NCI-H128 (cell line): Measurements from ENCODE around the gene BCS1L.

Source experiments
- DNase-seq: peaks from one replicate; lab custom pipeline; 2025; ENCODE audit not compliant: unreplicated experiment; lab: John Stamatoyannopoulos, UW

The BCS1L gene, protein sequence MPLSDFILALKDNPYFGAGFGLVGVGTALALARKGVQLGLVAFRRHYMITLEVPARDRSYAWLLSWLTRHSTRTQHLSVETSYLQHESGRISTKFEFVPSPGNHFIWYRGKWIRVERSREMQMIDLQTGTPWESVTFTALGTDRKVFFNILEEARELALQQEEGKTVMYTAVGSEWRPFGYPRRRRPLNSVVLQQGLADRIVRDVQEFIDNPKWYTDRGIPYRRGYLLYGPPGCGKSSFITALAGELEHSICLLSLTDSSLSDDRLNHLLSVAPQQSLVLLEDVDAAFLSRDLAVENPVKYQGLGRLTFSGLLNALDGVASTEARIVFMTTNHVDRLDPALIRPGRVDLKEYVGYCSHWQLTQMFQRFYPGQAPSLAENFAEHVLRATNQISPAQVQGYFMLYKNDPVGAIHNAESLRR

DNA sequence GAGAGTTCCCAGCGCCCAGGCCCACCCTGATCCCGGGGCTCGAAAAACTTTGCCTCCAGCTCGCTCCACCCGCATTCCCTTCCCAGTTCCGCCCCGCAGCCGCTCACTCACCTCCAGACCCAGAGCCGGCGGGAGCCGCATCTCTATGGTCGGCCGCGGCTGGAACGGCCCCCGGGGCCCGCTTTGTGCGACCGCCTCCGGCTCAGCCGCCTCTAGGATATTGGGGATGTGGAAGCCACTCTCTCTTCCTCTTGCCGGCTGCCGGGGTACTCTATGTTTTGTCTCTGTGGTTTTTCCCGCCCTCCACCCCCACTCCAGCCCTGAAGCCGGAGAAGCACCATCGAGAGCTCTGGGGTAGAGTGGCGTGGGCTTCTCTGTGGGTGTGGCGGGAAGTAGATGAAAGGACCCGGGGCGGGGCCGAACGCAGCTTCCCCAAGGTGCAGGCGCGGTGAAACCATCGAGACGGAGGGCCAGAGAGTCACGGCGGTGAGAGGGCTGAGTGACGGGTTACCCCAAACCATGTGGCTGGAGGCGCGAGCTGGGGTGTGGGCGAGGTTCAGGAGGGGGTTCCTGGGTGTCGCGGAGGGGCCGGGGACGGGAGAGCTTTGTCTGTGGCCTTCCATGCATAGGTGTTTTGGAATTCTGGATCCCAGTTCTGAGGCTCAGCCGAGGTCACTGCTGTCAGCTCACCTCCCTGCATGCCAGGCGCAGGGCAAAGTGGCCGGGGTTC, at the start of gene BCS1L, which contains the start of gene ZNF142:
BCS1L (plus strand) TSS at position 426 of the 730 bp plus-strand sequence. CDS start 1,305 bp downstream, outside the sequence.
ZNF142 (minus strand) TSS at position 366 of the 730 bp plus-strand sequence. CDS start 3,194 bp downstream, outside the sequence.
- DNase-seq, result peak; percentile 75

DNA sequence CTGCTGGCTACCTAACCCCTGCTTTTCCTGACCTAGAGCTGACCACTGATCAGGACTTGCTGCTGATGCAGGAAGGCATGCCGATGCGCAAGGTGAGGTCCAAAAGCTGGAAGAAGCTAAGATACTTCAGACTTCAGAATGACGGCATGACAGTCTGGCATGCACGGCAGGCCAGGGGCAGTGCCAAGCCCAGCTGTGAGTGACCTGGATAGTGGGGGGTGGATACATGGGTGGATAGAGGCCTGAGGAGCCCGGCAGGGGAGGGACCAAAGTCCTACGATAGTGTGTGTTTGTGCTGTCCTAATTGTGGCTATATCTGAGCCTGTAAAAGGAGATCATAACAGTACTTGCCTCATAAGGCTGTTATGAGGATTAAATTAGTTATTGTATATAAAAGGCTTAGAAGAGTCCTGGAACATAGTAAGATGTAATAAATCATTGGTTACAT, 43.6 kb upstream of the BCS1L start:
- DNase-seq, result no peak

DNA sequence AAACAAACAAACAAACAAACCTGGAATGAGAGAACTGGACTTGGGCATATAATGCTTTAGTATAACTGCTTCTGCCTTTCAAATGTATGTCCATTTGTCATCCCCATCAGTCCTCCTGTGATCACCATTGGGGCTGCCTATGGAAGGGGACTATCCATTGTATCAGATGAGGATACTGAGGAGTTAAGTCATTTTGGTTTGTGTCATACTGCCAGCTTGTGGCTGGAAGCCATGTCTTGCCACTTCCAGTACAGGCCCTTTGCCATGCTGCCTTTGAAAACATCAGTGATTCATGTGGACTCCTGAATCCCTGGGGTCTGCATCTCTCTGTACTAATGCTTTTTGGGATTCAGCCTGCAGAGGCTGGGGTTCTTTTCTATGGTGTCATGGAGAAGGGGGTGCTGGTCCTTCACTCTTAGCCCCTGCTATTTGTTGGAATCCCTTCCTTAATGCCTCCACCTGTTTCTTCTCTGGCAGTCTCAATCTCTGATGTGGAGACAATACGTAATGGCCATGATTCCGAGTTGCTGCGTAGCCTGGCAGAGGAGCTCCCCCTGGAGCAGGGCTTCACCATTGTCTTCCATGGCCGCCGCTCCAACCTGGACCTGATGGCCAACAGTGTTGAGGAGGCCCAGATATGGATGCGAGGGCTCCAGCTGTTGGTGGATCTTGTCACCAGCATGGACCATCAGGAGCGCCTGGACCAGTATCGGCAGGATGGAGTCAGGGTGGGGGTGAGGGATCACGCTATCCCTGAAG, 41.2 kb upstream of the BCS1L start:
- DNase-seq, result no peak

DNA sequence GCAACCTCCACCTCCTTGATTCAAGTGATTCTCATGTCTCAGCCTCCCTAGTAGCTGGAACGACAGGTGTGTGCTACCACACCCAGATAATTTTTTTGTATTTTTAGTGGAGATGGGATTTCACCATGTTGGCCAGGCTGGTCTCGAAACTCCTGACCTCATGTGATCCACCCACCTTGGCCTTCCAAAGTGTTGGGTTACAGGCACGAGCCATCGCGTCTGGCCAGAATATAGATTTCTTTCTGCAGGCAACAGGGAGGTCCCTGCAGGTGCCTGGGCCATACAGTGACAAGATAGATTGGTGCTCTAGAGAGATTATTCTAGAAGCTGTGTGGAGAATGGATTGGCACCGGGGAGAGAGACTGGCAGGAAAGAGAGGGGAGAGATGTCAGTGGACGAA, 38.5 kb upstream of the BCS1L start:
- no peak for DNase-seq

DNA sequence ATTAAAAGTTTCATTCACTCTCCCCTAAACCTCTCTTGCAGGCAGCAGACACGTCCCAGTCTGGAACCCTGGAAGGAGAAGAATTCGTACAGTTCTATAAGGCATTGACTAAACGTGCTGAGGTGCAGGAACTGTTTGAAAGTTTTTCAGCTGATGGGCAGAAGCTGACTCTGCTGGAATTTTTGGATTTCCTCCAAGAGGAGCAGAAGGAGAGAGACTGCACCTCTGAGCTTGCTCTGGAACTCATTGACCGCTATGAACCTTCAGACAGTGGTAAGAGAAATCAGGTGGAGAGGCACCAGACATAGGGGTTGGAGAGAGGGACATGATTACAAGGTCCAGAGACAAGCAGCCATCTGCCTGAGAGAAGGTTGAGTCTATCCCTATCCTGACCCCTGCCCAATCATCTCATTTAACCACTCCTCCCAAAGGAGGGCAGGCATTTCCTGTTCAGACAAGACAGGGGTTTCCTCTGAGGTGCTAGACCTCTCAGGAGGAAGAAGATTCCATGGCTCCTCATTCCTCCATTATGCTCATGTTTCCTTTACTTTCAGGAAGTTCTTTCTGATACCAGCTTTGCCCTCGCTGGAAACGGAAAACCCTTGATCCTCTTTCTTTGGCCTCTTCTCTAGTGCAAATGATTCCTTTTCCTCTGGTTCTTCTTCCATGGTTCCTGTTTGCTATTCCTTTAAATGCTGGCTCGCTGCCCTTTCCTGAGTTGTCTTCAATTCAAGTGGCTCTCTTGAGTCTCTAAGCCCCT, 36.7 kb upstream of the BCS1L start:
- no peak for DNase-seq

DNA sequence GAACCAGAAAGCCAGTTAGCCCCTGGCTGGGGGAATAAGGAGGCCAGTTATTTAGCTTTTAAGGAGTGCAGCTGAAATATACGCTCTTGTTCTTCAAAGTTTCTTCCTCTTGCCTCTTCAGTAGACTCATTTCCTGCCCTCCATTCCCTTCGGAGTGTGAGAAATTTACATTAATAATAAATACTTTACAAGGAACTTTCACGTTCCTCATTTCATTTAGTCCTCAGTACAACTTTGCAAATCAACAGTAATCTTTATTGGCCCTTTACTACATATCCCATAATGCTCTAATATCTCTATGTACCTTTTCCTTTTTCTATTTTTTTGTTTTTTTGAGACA, 36.1 kb upstream of the BCS1L start:
- DNase-seq, result no peak

DNA sequence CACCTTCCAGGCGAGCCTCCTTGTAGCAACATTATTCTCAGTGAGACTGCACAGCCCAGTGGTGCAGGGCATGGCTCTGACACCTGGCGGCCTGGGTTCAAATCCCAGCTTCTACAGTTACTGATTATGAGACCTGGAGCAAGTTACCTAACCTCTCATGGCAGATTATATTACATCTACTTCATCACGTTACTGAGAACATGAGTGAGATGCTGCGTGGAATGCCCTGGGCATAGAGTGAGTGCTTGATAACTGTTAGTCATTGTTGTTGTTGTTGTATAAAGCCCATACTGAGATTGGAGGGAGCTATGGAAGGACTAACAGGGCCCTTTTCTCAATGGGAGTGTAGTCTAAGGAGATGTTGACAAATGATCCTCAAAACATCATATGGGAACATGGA, 33.1 kb upstream of the BCS1L start:
- no peak for DNase-seq

DNA sequence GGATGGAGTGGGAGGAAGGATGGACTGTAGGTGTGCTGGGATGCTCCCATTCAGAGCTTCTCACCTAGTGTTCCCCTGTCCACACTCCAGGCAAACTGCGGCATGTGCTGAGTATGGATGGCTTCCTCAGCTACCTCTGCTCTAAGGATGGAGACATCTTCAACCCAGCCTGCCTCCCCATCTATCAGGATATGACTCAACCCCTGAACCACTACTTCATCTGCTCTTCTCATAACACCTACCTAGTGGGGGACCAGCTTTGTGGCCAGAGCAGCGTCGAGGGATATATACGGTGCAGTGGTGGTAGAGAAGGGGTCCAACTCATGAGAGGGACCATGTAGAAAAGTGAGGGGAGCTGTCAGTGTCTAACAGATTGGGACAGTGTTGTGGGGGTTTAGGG, 31.5 kb upstream of the BCS1L start:
- DNase-seq, result no peak

DNA sequence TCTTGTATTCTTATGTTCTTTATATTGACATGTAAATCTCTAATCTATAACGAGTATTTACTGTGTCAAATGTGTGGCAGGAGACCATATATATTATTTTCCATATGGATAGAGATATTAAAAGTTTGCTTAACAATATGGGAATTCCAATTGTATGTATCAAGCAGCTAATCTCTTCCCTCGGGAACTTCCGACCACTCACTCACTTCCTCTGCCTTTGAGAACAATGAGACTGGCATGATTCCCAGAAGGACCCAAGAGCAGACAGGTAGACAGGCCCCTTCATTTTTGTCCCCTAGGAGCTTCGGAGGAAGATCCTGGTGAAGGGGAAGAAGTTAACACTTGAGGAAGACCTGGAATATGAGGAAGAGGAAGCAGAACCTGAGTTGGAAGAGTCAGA, 27.6 kb upstream of the BCS1L start:
- DNase-seq, result no peak

DNA sequence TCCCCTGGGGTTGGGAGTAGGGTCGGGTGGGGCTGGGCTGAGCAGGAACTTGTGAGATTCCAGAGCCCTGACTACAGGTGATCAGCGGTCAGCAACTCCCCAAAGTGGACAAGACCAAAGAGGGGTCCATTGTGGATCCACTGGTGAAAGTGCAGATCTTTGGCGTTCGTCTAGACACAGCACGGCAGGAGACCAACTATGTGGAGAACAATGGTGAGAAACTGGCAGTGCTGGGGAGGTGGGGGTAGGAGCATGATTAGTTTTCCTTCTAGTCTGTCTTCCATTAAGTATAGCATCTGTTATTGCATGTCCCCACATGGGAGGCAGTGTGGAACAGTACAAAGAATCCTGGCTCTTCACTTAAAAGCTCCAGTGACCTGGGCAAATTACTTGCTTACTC, 23.8 kb upstream of the BCS1L start:
- DNase-seq, result no peak

DNA sequence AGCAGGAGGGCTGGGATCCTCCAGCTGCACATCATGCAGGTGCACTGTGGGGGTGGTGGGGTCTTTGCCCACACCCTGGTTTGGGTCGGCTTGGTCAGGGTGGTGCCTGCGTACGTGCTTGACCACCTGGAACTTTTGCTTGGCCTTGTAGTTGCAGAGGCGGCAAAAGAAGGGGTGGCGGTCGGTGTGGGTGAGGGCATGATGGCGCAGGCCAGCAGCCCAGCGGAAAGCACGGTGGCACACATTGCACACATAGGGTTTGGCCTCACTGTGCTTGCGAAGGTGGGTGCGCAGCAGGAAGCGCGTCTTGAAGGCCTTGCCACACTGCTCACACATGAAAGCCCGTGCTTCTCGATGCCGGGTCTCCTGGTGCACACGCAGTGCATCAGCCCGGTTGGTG, 21.1 kb upstream of the BCS1L start:
- no peak for DNase-seq

DNA sequence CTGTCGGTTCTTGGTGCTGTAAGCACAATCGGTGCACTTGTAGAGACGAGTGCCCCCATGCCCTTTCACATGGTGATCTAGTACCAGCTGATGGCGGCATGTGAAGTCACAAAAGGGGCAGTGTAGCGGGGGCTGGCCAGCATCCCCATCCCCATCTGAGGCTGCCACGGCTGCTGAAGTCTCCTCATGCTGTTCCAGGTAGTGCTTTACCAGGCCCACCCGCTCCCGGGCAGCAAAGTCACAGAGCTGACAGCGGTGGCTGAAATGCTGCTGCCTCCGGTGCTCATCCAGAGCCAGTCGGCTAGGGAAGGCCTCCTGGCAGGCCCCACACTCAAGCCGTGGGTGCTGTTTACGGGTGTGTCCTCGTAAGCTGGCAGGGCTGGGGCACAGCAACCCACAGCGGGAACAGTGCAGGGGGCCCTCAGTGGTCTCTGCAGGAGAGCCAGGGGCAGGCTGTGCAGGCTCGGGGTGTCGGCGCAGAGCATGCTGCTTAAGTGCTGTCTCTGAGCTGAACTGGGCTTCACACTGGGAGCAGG, 17.3 kb upstream of the BCS1L start:
- DNase-seq, result no peak

DNA sequence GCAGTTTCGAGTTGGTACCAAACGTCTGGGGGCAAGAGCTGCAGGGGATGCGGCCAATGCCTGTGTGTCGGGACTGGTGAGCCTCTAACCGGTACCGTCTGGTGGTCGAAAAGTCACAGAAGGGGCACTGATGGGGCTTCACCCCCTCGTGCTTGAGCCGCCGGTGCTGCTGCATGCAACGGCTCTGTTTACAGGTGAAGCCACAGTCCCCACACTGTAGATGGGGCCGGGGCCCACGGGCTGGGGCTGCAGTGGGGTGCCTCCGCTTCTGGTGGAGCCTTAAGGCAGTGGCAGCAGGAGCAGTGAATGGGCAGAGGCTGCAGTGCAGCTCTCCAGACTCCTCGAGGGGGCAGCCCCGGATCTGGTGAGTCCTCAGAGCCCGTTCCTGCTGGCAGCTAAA, 16.7 kb upstream of the BCS1L start:
- no peak for DNase-seq

DNA sequence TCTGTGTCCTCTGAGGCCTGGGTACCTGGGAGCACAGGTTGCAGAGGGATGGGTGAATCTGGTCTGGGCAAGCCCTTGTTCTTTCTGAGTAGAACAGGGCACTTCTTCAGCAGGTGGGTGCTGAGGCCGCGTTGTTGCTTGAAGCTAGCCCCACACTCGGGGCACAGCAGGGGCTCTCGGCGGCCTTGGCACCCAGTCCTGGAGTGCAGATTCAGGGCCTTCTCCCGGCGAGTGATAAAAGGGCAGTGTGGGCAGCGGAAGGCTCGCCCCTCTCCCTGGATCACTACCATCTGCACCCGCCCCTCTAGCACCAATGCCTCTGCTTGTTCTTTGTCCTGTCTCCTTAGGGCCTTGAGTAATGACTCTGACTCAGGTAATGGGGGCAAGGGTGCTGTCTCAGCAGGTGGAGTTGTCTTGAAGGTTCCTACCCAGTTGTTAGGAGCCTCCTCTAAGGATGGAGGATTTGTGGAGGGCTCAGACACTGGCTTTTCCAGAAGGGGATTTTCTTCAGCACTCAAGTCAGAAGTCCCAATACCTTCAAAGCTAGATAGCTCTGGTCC, 15.7 kb upstream of the BCS1L start:
- no peak for DNase-seq

DNA sequence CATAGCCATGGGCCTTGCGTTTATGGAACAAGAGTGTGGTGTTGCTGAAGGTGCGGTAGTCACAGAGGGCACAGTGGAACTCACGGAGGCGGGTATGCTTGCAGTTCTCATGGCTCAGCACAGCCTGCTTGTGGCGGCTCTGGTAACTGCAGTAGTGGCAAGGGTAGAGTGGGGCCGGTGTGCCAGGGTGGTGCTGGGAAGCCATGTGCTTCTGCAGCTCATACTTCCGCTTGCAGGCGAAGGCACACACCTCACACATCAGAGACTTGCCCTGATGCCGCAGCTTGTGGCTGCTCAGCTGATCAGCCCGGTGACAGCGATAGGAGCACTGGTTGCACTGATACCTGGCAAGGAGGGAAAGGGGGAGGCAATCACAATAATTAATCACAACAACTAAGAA, 14.8 kb upstream of the BCS1L start:
- DNase-seq, result no peak

DNA sequence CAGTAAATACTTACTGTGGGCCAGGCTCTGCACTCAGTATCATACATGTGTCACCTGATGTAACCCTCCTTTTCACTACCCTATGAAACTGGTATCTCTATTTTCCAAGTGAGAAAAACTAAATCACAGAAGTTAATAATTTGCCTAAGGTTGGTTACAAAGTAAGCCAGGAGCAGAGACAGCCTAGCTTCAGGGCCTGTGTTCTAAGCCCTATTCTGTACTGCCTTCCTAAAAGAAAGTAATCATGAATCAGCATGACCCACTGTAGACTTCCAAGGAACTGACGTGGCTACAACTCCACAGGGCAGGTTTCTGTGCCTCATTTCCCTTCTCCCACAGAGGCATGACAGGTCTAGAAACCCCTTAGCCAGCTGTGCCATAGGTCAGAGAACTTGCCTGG, 14.4 kb upstream of the BCS1L start:
- no peak for DNase-seq

DNA sequence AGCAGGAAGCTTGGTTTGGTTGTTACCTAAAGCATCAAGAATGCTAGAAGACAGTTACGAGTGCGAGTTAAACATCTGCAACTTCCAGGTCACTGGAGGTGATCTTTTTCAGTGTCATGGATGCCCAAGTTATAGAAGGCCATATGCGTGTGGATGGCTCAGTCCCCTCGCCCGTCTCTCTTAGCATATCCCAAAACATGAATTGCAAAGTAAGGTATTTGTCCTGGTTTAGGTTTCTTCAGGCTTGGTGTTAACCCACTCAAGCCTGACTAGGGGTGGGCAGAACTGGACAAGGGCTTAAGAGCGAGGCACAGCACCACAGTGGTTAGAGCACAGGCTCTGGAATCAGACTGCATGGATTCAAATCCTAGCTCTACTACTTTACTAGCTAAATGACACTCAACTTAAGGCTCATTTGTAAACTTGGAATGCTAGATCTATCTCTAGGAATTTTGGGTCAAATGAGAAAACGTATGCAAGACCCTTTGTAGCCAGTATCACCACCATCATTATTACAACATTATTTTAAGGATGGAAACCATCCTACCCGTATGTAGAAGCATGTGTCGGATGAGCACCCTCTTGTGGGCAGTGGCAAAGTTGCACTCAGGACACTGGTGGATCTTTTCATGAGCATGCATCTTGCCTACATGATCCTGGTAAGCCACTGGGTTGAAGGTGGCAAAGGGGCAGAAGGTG, 11.2 kb upstream of the BCS1L start:
- peak; percentile 10 for DNase-seq

DNA sequence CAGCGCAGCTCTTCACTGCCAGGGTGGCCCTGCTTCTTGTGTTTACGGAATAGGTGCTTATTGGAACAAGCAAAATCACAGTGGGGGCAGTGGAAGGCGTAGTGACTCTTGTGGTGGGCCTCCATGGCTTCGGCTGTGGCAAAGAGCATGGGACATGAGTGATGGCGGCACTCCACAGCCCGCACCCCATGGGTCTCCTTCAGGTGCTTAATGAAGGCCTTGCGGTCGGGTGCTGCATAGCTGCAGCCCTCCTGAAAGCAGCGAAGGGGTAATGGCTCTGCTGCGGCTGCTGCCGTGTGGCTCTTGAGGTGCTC, 10.7 kb upstream of the BCS1L start:
- no peak for DNase-seq

DNA sequence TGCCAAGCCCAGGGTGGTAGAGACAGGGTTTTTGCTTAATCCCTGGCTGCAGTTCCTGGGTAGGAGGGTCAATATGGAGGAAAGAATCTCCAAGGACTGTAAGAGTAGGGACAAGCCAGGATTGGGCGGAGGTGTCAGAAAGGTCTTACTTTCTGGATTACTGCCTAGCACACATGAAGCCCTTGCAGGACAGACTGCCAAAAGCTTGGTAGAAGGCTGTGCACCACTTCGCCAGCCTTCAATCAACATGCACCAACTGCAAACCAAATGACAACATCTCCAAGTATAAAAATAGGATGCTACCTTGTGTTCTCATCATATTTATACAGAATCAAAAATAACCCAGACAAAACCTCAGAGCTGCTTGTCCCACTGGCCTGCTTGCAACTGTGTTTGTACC, 3.7 kb upstream of the BCS1L start:
- DNase-seq, result no peak

DNA sequence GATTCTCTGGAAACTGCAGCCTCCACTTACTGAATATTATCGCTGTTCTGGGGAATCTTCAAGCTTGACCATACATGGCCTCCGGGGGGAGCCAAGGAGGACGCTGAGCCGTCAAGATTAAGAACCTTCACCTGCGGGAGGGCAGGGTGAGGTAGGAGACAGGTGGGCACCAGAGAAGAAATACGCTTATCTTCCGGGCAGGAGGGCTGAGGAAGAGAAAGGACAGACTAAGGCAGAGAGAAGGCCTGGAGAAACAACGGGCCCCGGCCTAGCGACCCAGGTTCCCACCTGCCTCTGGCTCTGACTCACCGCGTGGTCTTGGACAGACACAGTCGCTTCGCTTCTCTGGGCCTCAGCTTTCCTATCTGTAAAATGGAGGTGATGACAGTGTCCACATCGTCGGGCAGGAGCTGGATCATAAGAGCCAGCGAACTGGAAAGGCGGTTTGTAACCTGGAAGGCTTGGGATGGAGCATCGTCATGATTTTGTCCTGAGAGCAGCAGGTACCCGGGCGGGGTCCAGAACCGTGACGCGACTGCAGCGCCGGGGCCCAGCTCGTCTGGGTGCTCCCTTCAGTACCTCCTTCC, 719 bp upstream of the BCS1L start:
- DNase-seq, result no peak
